Peyer's patch (tissue), 4 donors: Measurements from ENCODE around the gene ZNF19. TPM values are rescaled to one million over a fixed set of nuclear protein-coding genes. Genes with fewer than 3 reads are reported as not detected.

Experiments used
- DNase-seq, 3 donors: peaks; one replicate each; pipeline ENCODE4 v3.0.0-alpha.2; 2017 to 2019
- H3K27ac ChIP-seq, 4 donors: fragments of 200-600 bp; sonication (generic); one replicate each; pipeline ENCODE4 v1.5.1; 2016 to 2019
- H3K27me3 ChIP-seq, 2 donors: fragments of 200-600 bp; sonication (generic); one replicate each; pipeline ENCODE4 v1.5.1; 2019
- H3K36me3 ChIP-seq, 3 donors: fragments of 200-600 bp; sonication (generic); one replicate each; pipeline ENCODE4 v1.5.1; 2016 to 2019
- H3K4me1 ChIP-seq, 4 donors: fragments of 200-600 bp; sonication (generic); one replicate each; pipeline ENCODE4 v1.5.1; 2016 to 2019
- H3K4me3 ChIP-seq, 4 donors: fragments of 200-600 bp; sonication (generic); 1 replicate in 3 of 4; 2 replicates in 1 of 4; pipeline ENCODE4 v1.5.1; 2016 to 2019; ENCODE audit warnings: mild to moderate bottlenecking in 1 of 4
- H3K9me3 ChIP-seq, 4 donors: fragments of 200-600 bp; sonication (generic); one replicate each; pipeline ENCODE4 v1.5.1; 2016 to 2019; ENCODE audit warnings: mild to moderate bottlenecking in 1 of 4
- POLR2A ChIP-seq, 2 donors: fragments of 450-650 bp; IDR thresholded peaks; one replicate each; pipeline ENCODE4 v1.5.1; 2017; ENCODE audit warnings: antibody characterized with exemption in 2 of 2, mild to moderate bottlenecking in 2 of 2, moderate library complexity in 2 of 2
- total RNA-seq, 4 donors: library from RNA; depleted of rRNA; stranded (reverse); fragments of >200 nt; gene quantifications; one replicate each; pipeline ENCODE4 v1.1.0, GENCODE V29; 2016
- TF ChIP-seq, protein P1 (sequence below), 6 experiments: fragments of 450-650 bp in 4 of 6; fragments of 200-600 bp in 2 of 6; sonication (generic) in 1 of 6; IDR thresholded peaks; one replicate each; pipeline ENCODE4 v1.5.1; 2017 to 2019; ENCODE audit warnings: antibody characterized with exemption in 6 of 6, mild to moderate bottlenecking in 3 of 6, moderate library complexity in 1 of 6

ZNF19 gene
- total RNA-seq, 4 donors from 2014 or later = 4.4 to 14.9 (median 10.1) TPM

DNA sequence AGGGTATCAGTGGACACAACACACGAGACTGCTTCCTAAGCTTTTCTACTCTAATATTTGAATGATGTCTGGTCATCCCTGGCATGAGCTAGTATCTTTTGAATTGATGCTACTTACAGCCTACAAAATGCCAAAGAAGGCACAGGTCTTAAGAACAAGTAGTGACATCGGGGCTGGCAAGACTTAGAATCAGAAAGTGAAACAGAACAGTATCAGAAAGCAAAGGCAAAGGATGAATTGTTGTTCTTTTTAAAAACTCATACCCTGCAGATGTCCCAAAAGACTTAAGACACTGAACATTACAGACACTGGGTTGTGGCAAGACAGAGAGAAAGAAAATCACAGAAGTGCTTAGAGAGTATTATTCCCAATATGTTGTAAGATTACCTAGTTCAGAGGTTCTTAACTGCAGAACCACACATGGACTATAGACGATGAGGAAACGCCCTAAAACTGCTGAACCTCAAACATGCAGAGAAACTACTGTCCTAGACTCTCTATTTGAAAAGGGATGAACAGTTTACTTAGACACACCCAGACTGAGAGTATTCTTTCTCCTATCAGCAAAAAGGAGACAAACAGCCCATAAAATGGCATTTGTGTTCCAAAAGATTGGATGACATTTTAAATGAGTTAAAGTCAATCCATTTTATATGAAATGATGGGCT lies 12.5 kb downstream of the ZNF19 start:
- H3K36me3 ChIP-seq = peaks cover 0 to 50% (median 0%) of the 10 kb centered on the region in 3 donors

DNA sequence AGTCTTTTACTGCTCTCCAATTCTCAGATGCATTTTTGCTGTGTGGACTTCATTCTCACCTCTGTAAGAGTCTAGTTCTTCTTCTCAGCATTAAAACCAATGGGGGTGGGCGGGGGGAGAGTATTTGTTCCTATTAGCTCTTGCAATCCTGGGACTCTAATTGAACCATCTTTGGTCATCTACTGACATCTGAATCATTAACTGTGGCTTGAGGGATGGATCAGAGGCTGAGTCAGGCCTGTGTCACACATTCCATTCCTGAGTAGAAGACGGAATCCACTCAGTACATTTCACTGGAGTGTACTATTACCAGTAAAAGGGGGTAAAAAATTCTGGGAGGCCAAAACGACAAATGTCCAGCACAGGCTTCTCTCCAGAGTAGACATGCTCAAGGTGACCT lies 14.3 kb downstream of the ZNF19 start:
- no peak for DNase-seq

More for the DNA sequence above, 12.5 kb downstream of the ZNF19 start:
- no peaks in the 10 kb centered on the region for H3K27me3 ChIP-seq
- DNase-seq = no peak
- no peak overlapping the region for H3K4me3 ChIP-seq
- H3K4me1 ChIP-seq = no peaks in the 10 kb centered on the region
- H3K9me3 ChIP-seq = no peaks in the 10 kb centered on the region
- no peak for TF ChIP-seq POLR2A (IDR thresholded peaks at IDR 0.05)
- TF ChIP-seq, protein P1, sequence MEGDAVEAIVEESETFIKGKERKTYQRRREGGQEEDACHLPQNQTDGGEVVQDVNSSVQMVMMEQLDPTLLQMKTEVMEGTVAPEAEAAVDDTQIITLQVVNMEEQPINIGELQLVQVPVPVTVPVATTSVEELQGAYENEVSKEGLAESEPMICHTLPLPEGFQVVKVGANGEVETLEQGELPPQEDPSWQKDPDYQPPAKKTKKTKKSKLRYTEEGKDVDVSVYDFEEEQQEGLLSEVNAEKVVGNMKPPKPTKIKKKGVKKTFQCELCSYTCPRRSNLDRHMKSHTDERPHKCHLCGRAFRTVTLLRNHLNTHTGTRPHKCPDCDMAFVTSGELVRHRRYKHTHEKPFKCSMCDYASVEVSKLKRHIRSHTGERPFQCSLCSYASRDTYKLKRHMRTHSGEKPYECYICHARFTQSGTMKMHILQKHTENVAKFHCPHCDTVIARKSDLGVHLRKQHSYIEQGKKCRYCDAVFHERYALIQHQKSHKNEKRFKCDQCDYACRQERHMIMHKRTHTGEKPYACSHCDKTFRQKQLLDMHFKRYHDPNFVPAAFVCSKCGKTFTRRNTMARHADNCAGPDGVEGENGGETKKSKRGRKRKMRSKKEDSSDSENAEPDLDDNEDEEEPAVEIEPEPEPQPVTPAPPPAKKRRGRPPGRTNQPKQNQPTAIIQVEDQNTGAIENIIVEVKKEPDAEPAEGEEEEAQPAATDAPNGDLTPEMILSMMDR (IDR thresholded peaks at IDR 0.05) = no peak
- no peak overlapping the region for H3K27ac ChIP-seq

GRCh38 chr16:71473891-71474290 lies 15.2 kb downstream of the ZNF19 start:
- Histone ChIP-seq H3K27me3 (no peaks in the 10 kb centered on the region), H3K36me3 (peaks cover 0 to 52% (median 0%) of the 10 kb centered on the region in 3 donors)
- TF ChIP-seq, protein P1 (IDR thresholded peaks at IDR 0.05) = no peak
- TF ChIP-seq POLR2A (IDR thresholded peaks at IDR 0.05) = no peak

More for the DNA sequence above, 14.3 kb downstream of the ZNF19 start:
- Histone ChIP-seq H3K9me3 (no peaks in the 10 kb centered on the region), H3K4me1 (no peaks in the 10 kb centered on the region), H3K27me3 (no peaks in the 10 kb centered on the region), H3K27ac (no peak overlapping the region), H3K4me3 (no peak overlapping the region), H3K36me3 (peaks cover 0 to 52% (median 0%) of the 10 kb centered on the region in 3 donors)
- no peak for TF ChIP-seq POLR2A (IDR thresholded peaks at IDR 0.05)
- TF ChIP-seq, protein P1 (IDR thresholded peaks at IDR 0.05) = no peak

GRCh38 chr16:71472931-71473330 lies 16.2 kb downstream of the ZNF19 start:
- H3K27ac ChIP-seq = no peak overlapping the region
- H3K4me3 ChIP-seq = no peak overlapping the region
- H3K9me3 ChIP-seq = no peaks in the 10 kb centered on the region
- no peaks in the 10 kb centered on the region for H3K4me1 ChIP-seq
- H3K36me3 ChIP-seq = peaks cover 0 to 42% (median 0%) of the 10 kb centered on the region in 3 donors
- DNase-seq = no peak
- no peaks in the 10 kb centered on the region for H3K27me3 ChIP-seq
- TF ChIP-seq, protein P1 (IDR thresholded peaks at IDR 0.05) = no peak
- no peak for TF ChIP-seq POLR2A (IDR thresholded peaks at IDR 0.05)

More at GRCh38 chr16:71473891-71474290, 15.2 kb downstream of the ZNF19 start:
- no peaks in the 10 kb centered on the region for H3K4me1 ChIP-seq
- no peak overlapping the region for H3K27ac ChIP-seq
- H3K9me3 ChIP-seq = no peaks in the 10 kb centered on the region
- no peak for DNase-seq
- H3K4me3 ChIP-seq = no peak overlapping the region

- TF ChIP-seq, protein P1 (IDR thresholded peaks at IDR 0.05) = no peak
- peaks cover 0 to 34% (median 0%) of the 10 kb centered on the region in 3 donors for H3K36me3 ChIP-seq
- H3K27ac ChIP-seq = no peak overlapping the region
- H3K4me1 ChIP-seq = no peaks in the 10 kb centered on the region
- H3K27me3 ChIP-seq = no peaks in the 10 kb centered on the region
- no peak for DNase-seq
- no peaks in the 10 kb centered on the region for H3K9me3 ChIP-seq
- H3K4me3 ChIP-seq = no peak overlapping the region
These were observed 17.1 kb downstream of the ZNF19 start for GRCh38 chr16:71472051-71472450.
